ENCODE measurements around the gene SMG6.
"Not testable (repeated sequence)": the region's sequence is repeated elsewhere in the genome, so short reads cannot be mapped to it uniquely, and the experiment has no call there.

SMG6 gene

GRCh38 chr17:2144701-2145100, 158.9 kb downstream of the SMG6 start:
- no peak for DNase-seq (ENCODE audit: low read depth)

- no peak for DNase-seq (ENCODE audit: low read depth)
Measured at GRCh38 chr17:2143332-2143731, 160.3 kb downstream of the SMG6 start.

GRCh38 chr17:2142682-2143081, 160.9 kb downstream of the SMG6 start:
- DNase-seq (ENCODE audit: low read depth): not testable (repeated sequence)

GRCh38 chr17:2140683-2141082, 162.9 kb downstream of the SMG6 start:
- DNase-seq (ENCODE audit: low read depth): no peak

- DNase-seq (ENCODE audit: low read depth): no peak
Measured at GRCh38 chr17:2138761-2139160, 164.8 kb downstream of the SMG6 start.

GRCh38 chr17:2138318-2138717, 165.3 kb downstream of the SMG6 start:
- no peak for DNase-seq (ENCODE audit: low read depth)

- DNase-seq (ENCODE audit: low read depth): no peak
Measured at GRCh38 chr17:2137342-2138098, 166.1 kb downstream of the SMG6 start.

GRCh38 chr17:2136241-2136640, 167.3 kb downstream of the SMG6 start:
- no peak for DNase-seq (ENCODE audit: low read depth)

GRCh38 chr17:2128011-2128410, 175.6 kb downstream of the SMG6 start:
- DNase-seq (ENCODE audit: low read depth): no peak

- no peak for DNase-seq (ENCODE audit: low read depth)
Measured at GRCh38 chr17:2125013-2125535, 178.5 kb downstream of the SMG6 start.

- DNase-seq (ENCODE audit: low read depth): no peak
Measured at GRCh38 chr17:2124391-2124790, 179.2 kb downstream of the SMG6 start.

GRCh38 chr17:2123375-2124251, 180.0 kb downstream of the SMG6 start:
- no peak for DNase-seq (ENCODE audit: low read depth)

GRCh38 chr17:2122641-2123302, 180.8 kb downstream of the SMG6 start:
- no peak for DNase-seq (ENCODE audit: low read depth)

GRCh38 chr17:2120586-2121335, 182.8 kb downstream of the SMG6 start:
- no peak for DNase-seq (ENCODE audit: low read depth)

GRCh38 chr17:2113279-2113622, 190.3 kb downstream of the SMG6 start:
- no peak for DNase-seq (ENCODE audit: low read depth)

- DNase-seq (ENCODE audit: low read depth): no peak
Measured at GRCh38 chr17:2111691-2112090, 191.9 kb downstream of the SMG6 start.

GRCh38 chr17:2110436-2110835, 193.1 kb downstream of the SMG6 start:
- no peak for DNase-seq (ENCODE audit: low read depth)

- DNase-seq (ENCODE audit: low read depth): no peak
Measured at GRCh38 chr17:2108170-2108569, 195.4 kb downstream of the SMG6 start.

- DNase-seq (ENCODE audit: low read depth): no peak
Measured at GRCh38 chr17:2107506-2107905, 196.1 kb downstream of the SMG6 start.

GRCh38 chr17:2107050-2107449, 196.5 kb downstream of the SMG6 start:
- no peak for DNase-seq (ENCODE audit: low read depth)

- DNase-seq (ENCODE audit: low read depth): no peak
Measured at GRCh38 chr17:2106308-2106955, 197.2 kb downstream of the SMG6 start.
